ENCODE results near the gene SYT9. TPM values are rescaled to one million over a fixed set of nuclear protein-coding genes. Genes with fewer than 3 reads are reported as not detected.

The SYT9 gene
- total and polyA plus RNA-seq, 2 of the 8 experiments (the other 6 are each of a cell fraction or from before 2014, with no cell fraction given) = 1.5 to 2.9 TPM

DNA sequence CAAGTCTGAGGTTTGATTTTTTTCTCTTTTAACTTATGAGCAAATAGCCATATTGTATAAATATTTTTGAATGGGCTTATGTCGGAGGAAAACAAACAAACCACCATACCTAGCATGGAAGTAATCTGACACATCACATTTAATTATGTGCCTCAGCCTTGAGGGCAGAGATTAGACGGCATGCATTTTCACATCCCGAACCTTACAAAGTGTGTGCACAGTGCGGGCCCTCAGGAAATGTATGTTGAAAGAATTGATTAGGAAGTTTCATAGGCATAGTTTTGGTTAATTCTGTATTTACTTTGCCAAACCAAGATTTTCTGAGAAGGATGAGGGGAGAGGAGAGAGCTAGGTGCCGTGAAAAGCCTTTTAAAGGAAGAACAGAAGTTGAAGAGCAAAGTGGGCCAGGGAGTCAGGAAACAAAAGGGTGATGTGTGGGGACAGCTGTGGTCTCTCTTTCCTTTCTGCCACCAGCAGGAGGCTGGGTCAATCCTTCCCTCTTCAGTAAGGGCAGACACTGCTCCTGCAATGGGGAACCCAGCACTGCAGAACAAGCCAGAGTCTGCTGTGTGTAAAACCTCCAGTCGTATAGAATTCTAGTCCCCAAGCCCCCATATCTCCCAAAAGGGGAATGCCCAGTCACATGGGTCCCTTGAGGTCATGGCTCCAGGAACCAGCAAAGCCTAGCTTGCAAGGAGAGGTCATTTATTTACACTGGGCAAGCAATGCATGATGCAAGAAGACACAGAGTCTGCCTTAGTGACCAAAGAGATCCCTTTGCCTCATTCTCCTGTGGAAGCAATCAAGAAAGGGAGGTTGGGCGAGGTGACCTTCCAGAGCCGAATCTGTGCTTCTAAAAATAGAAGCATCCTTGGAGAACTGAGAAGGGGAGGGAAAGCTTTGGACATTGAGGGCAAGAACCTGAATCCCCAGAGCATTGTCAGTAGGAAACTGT lies 162.5 kb downstream of the SYT9 start:
- no peaks in the 10 kb centered on the region; the same call in 1 of the 2 replicates for H3K23me2 ChIP-seq (ENCODE audit: low read depth, low read length)
- H2BK20ac ChIP-seq (ENCODE audit: low read length) = no peak overlapping the region
- no peak overlapping the region for H2AK5ac ChIP-seq (ENCODE audit: low read depth, low read length)
- 82% methylated on average over 8 of the region's 8 CpGs; no CpG with 5 or more reads in 1 of the 2 experiments for WGBS, 2 experiments (ENCODE audit: extremely low coverage in 1 of 2, insufficient coverage in 1 of 2, insufficient read length in 1 of 2, insufficient replicate concordance in 2 of 2, low coverage in 1 of 2, low lambda C conversion rate in 2 of 2, missing lambda C conversion rate in 1 of 2)
- ChIA-PET CTCF (ENCODE audit: partially characterized antibody) (interaction anchor here (0.6 to 4.6 kb wide), 16 partner anchors 10 to 273 kb away, joined by 3 to 42 read pairs (median 5); no protein-coding TSS in a partner anchor), POLR2A (ENCODE audit: partially characterized antibody) (no interaction called here)
- no peak overlapping the region for H3K4me2 ChIP-seq (ENCODE audit: insufficient read depth in 1 of 2, low read depth in 2 of 2, low read length in 2 of 2)
- H3K23ac ChIP-seq (ENCODE audit: insufficient read length) = no peak overlapping the region
- no peak overlapping the region for H4K91ac ChIP-seq (replicated peaks; ENCODE audit: insufficient read length, low read length)
- no peaks in the 10 kb centered on the region for H3K36me3 ChIP-seq (ENCODE audit: control insufficient read depth in 2 of 4, insufficient read depth in 4 of 4, low read length in 3 of 4)
- H3K56ac ChIP-seq (replicated peaks; ENCODE audit: insufficient read length, low read depth, low read length) = peak overlapping the region; percentile 49
- no peak overlapping the region for H3K14ac ChIP-seq (ENCODE audit: insufficient read length)
- H3K4me1 ChIP-seq (replicated peaks in 1 of 4; ENCODE audit: control insufficient read depth in 3 of 4, insufficient read depth in 4 of 4, low read length in 3 of 4) = peaks cover 6 to 13% (median 8%) of the 10 kb centered on the region in 4 experiments
- H4K5ac ChIP-seq (ENCODE audit: insufficient read length, low read depth, low read length) = no peak overlapping the region
- H3K4me3 ChIP-seq (ENCODE audit: extremely low read depth in 1 of 4, insufficient read depth in 2 of 4, low read depth in 3 of 4, low read length in 4 of 4) = no peak overlapping the region
- no peak overlapping the region for H3K18ac ChIP-seq (ENCODE audit: extremely low read depth, low read length)
- no peak overlapping the region for H2BK12ac ChIP-seq (ENCODE audit: low read depth, low read length)
- no peaks in the 10 kb centered on the region for H4K20me1 ChIP-seq (replicated peaks in 1 of 2; ENCODE audit: control insufficient read depth in 1 of 2, insufficient read depth in 2 of 2, low read length in 2 of 2)
- no peaks in the 10 kb centered on the region for H3K79me1 ChIP-seq (ENCODE audit: low read depth, low read length)
- H2BK5ac ChIP-seq (ENCODE audit: low read depth, low read length) = no peak overlapping the region
- H3K79me2 ChIP-seq (ENCODE audit: control insufficient read depth in 1 of 2, insufficient read depth in 2 of 2, low read length in 2 of 2) = no peaks in the 10 kb centered on the region
- no peak overlapping the region for H2BK15ac ChIP-seq (ENCODE audit: low read length)
- no peaks in the 10 kb centered on the region for H3K9me3 ChIP-seq (ENCODE audit: insufficient read depth in 2 of 2, low read depth in 1 of 2, low read length in 1 of 2)
- DNase-seq (ENCODE audit: low read depth in 1 of 2, low spot score in 2 of 2) (no peak), FAIRE-seq (no peak)
- no peak overlapping the region for H2BK120ac ChIP-seq (replicated peaks; ENCODE audit: low read depth, low read length)
- H4K8ac ChIP-seq (ENCODE audit: extremely low read depth, insufficient read depth, low read length) = no peak overlapping the region
- no peak overlapping the region for H3K9ac ChIP-seq (replicated peaks in 1 of 4; ENCODE audit: extremely low read depth in 1 of 4, low read depth in 3 of 4, low read length in 3 of 4)
- H3K4ac ChIP-seq (replicated peaks; ENCODE audit: insufficient read length, low read depth, low read length) = no peak overlapping the region
- H3K27me3 ChIP-seq (replicated peaks in 1 of 4; ENCODE audit: control insufficient read depth in 3 of 4, extremely low read depth in 1 of 4, insufficient read depth in 3 of 4, low read length in 3 of 4) = no peaks in the 10 kb centered on the region
- peak overlapping the region; percentile 26 for H2AFZ ChIP-seq (ENCODE audit: low read length)
- no peak overlapping the region for H3K27ac ChIP-seq (ENCODE audit: low read depth, low read length)
- TF ChIP-seq BRCA1 (IDR thresholded peaks at IDR 0.05; ENCODE audit: low read depth, low read length) (no peak), RFX5 (IDR thresholded peaks at IDR 0.05; ENCODE audit: borderline replicate concordance, low read depth, low read length) (no peak), GTF2F1 (IDR thresholded peaks at IDR 0.05; ENCODE audit: borderline replicate concordance, low read depth, low read length) (no peak), EP300 (IDR thresholded peaks at IDR 0.05; ENCODE audit: borderline replicate concordance in 1 of 2, low read depth in 2 of 2, low read length in 2 of 2) (no peak), CTCF (IDR thresholded peaks at IDR 0.05; ENCODE audit: control extremely low read depth in 1 of 3, insufficient read depth in 1 of 3, low read depth in 1 of 3, low read length in 3 of 3) (peak in 1 of 3 experiments; percentile 5; a peak in 1 of 4 replicates)

Measured in H1 (cell line).